DND-41 (cell line): Measurements from ENCODE around the gene MPST.

Experiments used
- ATAC-seq: fragments of 200-7000 bp; cut with Tn5 transposase; 3 replicates; pipeline ENCODE4 v1.9.1; 2021; ENCODE audit warnings: low read depth; ENCODE audit not compliant: insufficient read depth
- DNase-seq: peaks from one replicate; pipeline ENCODE4 v3.0.0-alpha.2; 2020
- H2AFZ ChIP-seq: 2 replicates; pipeline ENCODE4 v1.6.0; 2012; ENCODE audit warnings: low read depth, low read length
- H3K27ac ChIP-seq: 2 replicates; pipeline ENCODE4 v1.5.1; 2012; ENCODE audit warnings: low read length, inconsistent platforms
- H3K27me3 ChIP-seq: fragments of 200-600 bp; sonication (generic); 2 replicates; pipeline ENCODE4 v1.6.0; 2012; ENCODE audit warnings: low read length, mild to moderate bottlenecking, inconsistent platforms; ENCODE audit not compliant: insufficient read depth, poor library complexity
- H3K36me3 ChIP-seq: 2 replicates; pipeline ENCODE4 v1.5.1; 2012; ENCODE audit warnings: low read length, inconsistent platforms; ENCODE audit not compliant: insufficient read depth
- H3K4me1 ChIP-seq: 2 replicates; pipeline ENCODE4 v1.5.1; 2012; ENCODE audit warnings: mild to moderate bottlenecking, low read length; ENCODE audit not compliant: insufficient read depth
- H3K4me2 ChIP-seq: 2 replicates; pipeline ENCODE4 v1.6.0; 2012; ENCODE audit warnings: mild to moderate bottlenecking, moderate library complexity, low read length, inconsistent platforms; ENCODE audit not compliant: insufficient read depth
- H3K4me3 ChIP-seq, 2 experiments: fragments of 200-600 bp in 1 of 2; shearing (Covaris generic) in 1 of 2; 2 replicates each; pipeline ENCODE4 v1.5.1; 2012 to 2016; ENCODE audit warnings: inconsistent platforms in 2 of 2, low read length in 2 of 2, mild to moderate bottlenecking in 2 of 2, low read depth in 1 of 2, moderate library complexity in 1 of 2
- H3K79me2 ChIP-seq: 2 replicates; pipeline ENCODE4 v1.6.0; 2012; ENCODE audit warnings: low read length, inconsistent platforms; ENCODE audit not compliant: insufficient read depth
- H3K9ac ChIP-seq: 2 replicates; pipeline ENCODE4 v1.6.0; 2012; ENCODE audit warnings: low read depth, mild to moderate bottlenecking, inconsistent platforms, low read length, moderate library complexity
- H3K9me3 ChIP-seq: 2 replicates; pipeline ENCODE4 v1.5.1; 2012; ENCODE audit warnings: low read length, moderate library complexity, mild to moderate bottlenecking, inconsistent platforms; ENCODE audit not compliant: insufficient read depth, severe bottlenecking
- H4K20me1 ChIP-seq: 2 replicates; pipeline ENCODE4 v1.6.0; 2012; ENCODE audit warnings: low read length; ENCODE audit not compliant: insufficient read depth
- EZH2 ChIP-seq: IDR thresholded peaks from 3 replicates; pipeline ENCODE4 v1.6.1; 2012; ENCODE audit warnings: borderline replicate concordance, low read depth, mild to moderate bottlenecking, moderate library complexity, low read length, inconsistent platforms; ENCODE audit not compliant: severe bottlenecking
- TF ChIP-seq, protein P1 (sequence below): IDR thresholded peaks from 2 replicates; pipeline ENCODE4 v1.5.1; 2012; ENCODE audit warnings: borderline replicate concordance, low read length, moderate library complexity, mild to moderate bottlenecking; ENCODE audit not compliant: poor library complexity, severe bottlenecking; ENCODE audit errors: extremely low read depth

The MPST gene

GRCh38 chr22:37065961-37066360 lies 46.4 kb downstream of the MPST start:
- no peaks in the 10 kb centered on the region for H3K27me3 ChIP-seq
- peaks cover 7% of the 10 kb centered on the region; the same call in 1 of the 2 replicates for H4K20me1 ChIP-seq
- no peak for ATAC-seq
- H3K4me3 ChIP-seq = no peak overlapping the region
- no peaks in the 10 kb centered on the region for H3K9me3 ChIP-seq
- H3K79me2 ChIP-seq = no peaks in the 10 kb centered on the region
- H3K36me3 ChIP-seq = no peaks in the 10 kb centered on the region
- H3K4me1 ChIP-seq = no peaks in the 10 kb centered on the region
- H2AFZ ChIP-seq = no peak overlapping the region
- H3K4me2 ChIP-seq = no peak overlapping the region
- H3K27ac ChIP-seq = no peak overlapping the region
- H3K9ac ChIP-seq = no peak overlapping the region
- no peak for TF ChIP-seq EZH2
- TF ChIP-seq, protein P1, sequence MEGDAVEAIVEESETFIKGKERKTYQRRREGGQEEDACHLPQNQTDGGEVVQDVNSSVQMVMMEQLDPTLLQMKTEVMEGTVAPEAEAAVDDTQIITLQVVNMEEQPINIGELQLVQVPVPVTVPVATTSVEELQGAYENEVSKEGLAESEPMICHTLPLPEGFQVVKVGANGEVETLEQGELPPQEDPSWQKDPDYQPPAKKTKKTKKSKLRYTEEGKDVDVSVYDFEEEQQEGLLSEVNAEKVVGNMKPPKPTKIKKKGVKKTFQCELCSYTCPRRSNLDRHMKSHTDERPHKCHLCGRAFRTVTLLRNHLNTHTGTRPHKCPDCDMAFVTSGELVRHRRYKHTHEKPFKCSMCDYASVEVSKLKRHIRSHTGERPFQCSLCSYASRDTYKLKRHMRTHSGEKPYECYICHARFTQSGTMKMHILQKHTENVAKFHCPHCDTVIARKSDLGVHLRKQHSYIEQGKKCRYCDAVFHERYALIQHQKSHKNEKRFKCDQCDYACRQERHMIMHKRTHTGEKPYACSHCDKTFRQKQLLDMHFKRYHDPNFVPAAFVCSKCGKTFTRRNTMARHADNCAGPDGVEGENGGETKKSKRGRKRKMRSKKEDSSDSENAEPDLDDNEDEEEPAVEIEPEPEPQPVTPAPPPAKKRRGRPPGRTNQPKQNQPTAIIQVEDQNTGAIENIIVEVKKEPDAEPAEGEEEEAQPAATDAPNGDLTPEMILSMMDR = no peak
- no peak for DNase-seq

DNA sequence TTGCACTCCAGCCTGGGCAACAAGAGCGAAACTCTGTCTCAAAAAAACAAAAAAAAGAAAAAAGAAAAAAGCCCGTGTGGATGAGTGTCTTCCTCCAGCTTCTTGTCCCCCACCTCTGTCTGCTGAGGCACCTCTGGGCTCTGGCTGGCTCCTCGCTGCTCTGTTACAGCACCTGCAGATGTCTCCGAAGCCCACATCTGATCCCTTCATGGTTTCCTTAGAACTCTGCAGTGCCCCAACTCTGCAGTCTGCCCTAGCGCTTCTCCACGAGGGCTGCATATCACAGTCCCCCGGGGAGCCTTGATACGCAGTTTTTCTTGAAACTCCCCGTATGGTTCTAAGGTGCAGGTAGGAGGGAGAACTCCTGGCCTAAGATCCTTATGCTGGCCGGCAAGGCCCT lies 47.9 kb downstream of the MPST start:
- Histone ChIP-seq H3K27ac (no peak overlapping the region), H4K20me1 (peaks cover 7% of the 10 kb centered on the region; the same call in 1 of the 2 replicates), H3K79me2 (no peaks in the 10 kb centered on the region), H3K36me3 (no peaks in the 10 kb centered on the region), H3K9ac (no peak overlapping the region), H3K4me2 (no peak overlapping the region), H3K4me3 (no peak overlapping the region), H2AFZ (no peak overlapping the region), H3K4me1 (no peaks in the 10 kb centered on the region), H3K27me3 (no peaks in the 10 kb centered on the region), H3K9me3 (no peaks in the 10 kb centered on the region)
- TF ChIP-seq, protein P1 = no peak
- no peak for TF ChIP-seq EZH2
- no peak for ATAC-seq
- DNase-seq = no peak

DNA sequence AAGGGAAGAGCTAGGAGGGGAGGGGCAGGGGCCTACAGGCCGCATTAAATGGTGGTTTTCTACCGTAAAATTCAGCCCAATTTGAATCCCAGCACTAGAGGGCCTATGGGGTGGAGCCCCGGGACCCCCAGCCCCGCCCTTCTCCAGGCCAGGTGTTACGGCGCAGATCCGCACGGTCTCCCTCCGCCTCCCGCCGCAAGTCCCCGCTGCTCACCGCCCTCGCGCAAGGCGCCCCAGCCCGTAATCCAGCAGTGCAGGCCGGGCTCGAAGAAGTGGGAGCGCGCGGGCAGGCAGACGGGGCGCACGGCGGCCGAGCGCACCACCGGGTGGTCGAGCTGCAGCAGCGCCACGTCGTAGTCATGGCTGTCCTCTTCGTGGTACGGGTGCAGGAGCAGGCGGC lies 49.3 kb downstream of the MPST start:
- no peaks in the 10 kb centered on the region for H3K79me2 ChIP-seq
- no peak for ATAC-seq
- no peak overlapping the region for H3K9ac ChIP-seq
- TF ChIP-seq, protein P1 = no peak
- no peak for TF ChIP-seq EZH2
- no peaks in the 10 kb centered on the region for H3K9me3 ChIP-seq
- H2AFZ ChIP-seq = no peak overlapping the region
- H4K20me1 ChIP-seq = peaks cover 7% of the 10 kb centered on the region; the same call in 1 of the 2 replicates
- no peak overlapping the region for H3K4me3 ChIP-seq
- DNase-seq = no peak
- no peaks in the 10 kb centered on the region for H3K36me3 ChIP-seq
- H3K4me1 ChIP-seq = no peaks in the 10 kb centered on the region
- no peak overlapping the region for H3K4me2 ChIP-seq
- H3K27me3 ChIP-seq = no peaks in the 10 kb centered on the region
- no peak overlapping the region for H3K27ac ChIP-seq

- Histone ChIP-seq H3K79me2 (no peaks in the 10 kb centered on the region), H3K4me3 (no peak overlapping the region), H3K36me3 (no peaks in the 10 kb centered on the region), H4K20me1 (peaks cover 7% of the 10 kb centered on the region; the same call in 1 of the 2 replicates), H2AFZ (no peak overlapping the region), H3K27me3 (no peaks in the 10 kb centered on the region), H3K27ac (no peak overlapping the region), H3K9ac (no peak overlapping the region), H3K4me2 (no peak overlapping the region), H3K4me1 (no peaks in the 10 kb centered on the region), H3K9me3 (no peaks in the 10 kb centered on the region)
- ATAC-seq = no peak
- TF ChIP-seq, protein P1 = no peak
- TF ChIP-seq EZH2 = no peak
- DNase-seq = no peak
These were observed 49.8 kb downstream of the MPST start for GRCh38 chr22:37069319-37069718.
